ENCODE results near the gene DENND4A.

DENND4A gene

GRCh38 chr15:65796610-65797078 lies 4.6 kb upstream of the DENND4A start (continued):
- TF ChIP-seq ZNF366 (tag by site-specific recombination; conservative IDR thresholded peaks at IDR 0.05): peak; percentile 57; the same call in 1 of the 2 replicates
- TF ChIP-seq ZNF660 (tag by site-specific recombination; IDR thresholded peaks at IDR 0.05): peak; percentile 86
- peak; percentile 40; the same call in 1 of the 2 replicates for TF ChIP-seq GFI1B (tag by site-specific recombination; IDR thresholded peaks at IDR 0.05)
- TF ChIP-seq ZBTB48 (tag by site-specific recombination; IDR thresholded peaks at IDR 0.05): no peak
- no peak for TF ChIP-seq ZBTB7A (tag by site-specific recombination; IDR thresholded peaks at IDR 0.05; ENCODE audit: low read depth)
- TF ChIP-seq FEZF1 (tag by site-specific recombination; IDR thresholded peaks at IDR 0.05): peak; percentile 70
- TF ChIP-seq ZNF600 (tag by site-specific recombination; IDR thresholded peaks at IDR 0.05): peak; percentile 71
- TF ChIP-seq TSHZ1 (tag by site-specific recombination; IDR thresholded peaks at IDR 0.05; ENCODE audit: borderline replicate concordance): no peak

- H3K4me1 ChIP-seq (ENCODE audit: control insufficient read depth, insufficient read depth, low read length): 0 out of 2 replicates have a peak, but pooled peaks cover 5% of the 10 kb centered on the region
- TF ChIP-seq ZNF580 (tag by site-specific recombination; IDR thresholded peaks at IDR 0.05) (no peak), ZNF600 (tag by site-specific recombination; IDR thresholded peaks at IDR 0.05) (0 out of 2 replicates have a peak, but pooled peaks have one; percentile 52)
- TF ChIP-seq, protein P1, sequence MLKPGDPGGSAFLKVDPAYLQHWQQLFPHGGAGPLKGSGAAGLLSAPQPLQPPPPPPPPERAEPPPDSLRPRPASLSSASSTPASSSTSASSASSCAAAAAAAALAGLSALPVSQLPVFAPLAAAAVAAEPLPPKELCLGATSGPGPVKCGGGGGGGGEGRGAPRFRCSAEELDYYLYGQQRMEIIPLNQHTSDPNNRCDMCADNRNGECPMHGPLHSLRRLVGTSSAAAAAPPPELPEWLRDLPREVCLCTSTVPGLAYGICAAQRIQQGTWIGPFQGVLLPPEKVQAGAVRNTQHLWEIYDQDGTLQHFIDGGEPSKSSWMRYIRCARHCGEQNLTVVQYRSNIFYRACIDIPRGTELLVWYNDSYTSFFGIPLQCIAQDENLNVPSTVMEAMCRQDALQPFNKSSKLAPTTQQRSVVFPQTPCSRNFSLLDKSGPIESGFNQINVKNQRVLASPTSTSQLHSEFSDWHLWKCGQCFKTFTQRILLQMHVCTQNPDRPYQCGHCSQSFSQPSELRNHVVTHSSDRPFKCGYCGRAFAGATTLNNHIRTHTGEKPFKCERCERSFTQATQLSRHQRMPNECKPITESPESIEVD (tag by site-specific recombination; IDR thresholded peaks at IDR 0.05): no peak
Observed at GRCh38 chr15:65795663-65796216, 3.6 kb upstream of the DENND4A start.

DNA sequence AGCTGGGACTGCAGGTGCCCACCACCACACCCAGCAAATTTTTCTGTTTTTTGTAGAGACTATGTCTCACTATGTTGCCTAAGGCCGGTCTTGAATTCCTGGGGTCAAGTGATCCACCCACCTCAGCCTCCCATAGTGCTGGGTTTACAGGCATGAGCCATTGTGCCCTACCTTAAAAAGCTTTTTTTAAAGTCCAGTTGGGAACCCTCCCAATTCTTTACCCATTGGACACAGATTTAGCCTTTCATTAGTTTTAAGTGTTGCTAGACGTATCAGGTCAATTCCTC lies 1.7 kb upstream of the DENND4A start:
- POLR2A ChIA-PET: interaction anchor here (0.6 to 1.3 kb wide), 2 partner anchors 13 to 15 kb away, joined by 7 to 9 read pairs; no protein-coding TSS in a partner anchor
- Histone ChIP-seq H3K36me3 (ENCODE audit: control insufficient read depth in 2 of 2, insufficient read depth in 1 of 2, low read length in 2 of 2) (no peaks in the 10 kb centered on the region), H3K9me3 (ENCODE audit: control insufficient read depth, insufficient read depth, low read depth, low read length) (no peaks in the 10 kb centered on the region), H3K27ac (ENCODE audit: extremely low read depth, low read depth, low read length) (no peak overlapping the region), H3K4me1 (ENCODE audit: control insufficient read depth, insufficient read depth, low read length) (peaks cover 11% of the 10 kb centered on the region), H3K4me3 (ENCODE audit: low read depth, low read length) (no peak overlapping the region)
- TF ChIP-seq ZNF394 (tag by site-specific recombination; IDR thresholded peaks at IDR 0.05; ENCODE audit: borderline replicate concordance): peak; percentile 64; the same call in 1 of the 2 replicates
- TF ChIP-seq ZFP41 (tag by site-specific recombination; IDR thresholded peaks at IDR 0.05; ENCODE audit: borderline replicate concordance): no peak
- no peak for TF ChIP-seq GLIS1 (tag by site-specific recombination; IDR thresholded peaks at IDR 0.05)
- peak; percentile 31; the same call in 1 of the 2 replicates for TF ChIP-seq ZFHX2 (tag by site-specific recombination; conservative IDR thresholded peaks at IDR 0.05)
- TF ChIP-seq EGR2 (tag by site-specific recombination; IDR thresholded peaks at IDR 0.05; ENCODE audit: low read depth): 0 out of 2 replicates have a peak, but pooled peaks have one; percentile 22
- no peak for TF ChIP-seq FEZF1 (tag by site-specific recombination; IDR thresholded peaks at IDR 0.05)
- no peak for TF ChIP-seq ZNF157 (tag by site-specific recombination; IDR thresholded peaks at IDR 0.05)
- no peak for TF ChIP-seq ZNF792 (tag by site-specific recombination; IDR thresholded peaks at IDR 0.05)
- TF ChIP-seq KLF7 (tag by site-specific recombination; IDR thresholded peaks at IDR 0.05; ENCODE audit: borderline replicate concordance): no peak
- TF ChIP-seq ZNF2 (tag by site-specific recombination; IDR thresholded peaks at IDR 0.05): no peak
- no peak for TF ChIP-seq TSHZ1 (tag by site-specific recombination; IDR thresholded peaks at IDR 0.05; ENCODE audit: borderline replicate concordance)
- TF ChIP-seq ZNF223 (tag by site-specific recombination; IDR thresholded peaks at IDR 0.05): no peak
- no peak for TF ChIP-seq ZFP69B (tag by site-specific recombination; IDR thresholded peaks at IDR 0.05)
- TF ChIP-seq RBAK (tag by site-specific recombination; IDR thresholded peaks at IDR 0.05): no peak
- TF ChIP-seq ZNF664 (tag by site-specific recombination; IDR thresholded peaks at IDR 0.05): no peak
- TF ChIP-seq ZNF169 (tag by site-specific recombination; IDR thresholded peaks at IDR 0.05): no peak
- CTCF ChIA-PET: no interaction called here

More at GRCh38 chr15:65795663-65796216, 3.6 kb upstream of the DENND4A start:
- no peaks in the 10 kb centered on the region for H3K36me3 ChIP-seq (ENCODE audit: control insufficient read depth in 2 of 2, insufficient read depth in 1 of 2, low read length in 2 of 2)
- H3K4me3 ChIP-seq (ENCODE audit: low read depth, low read length): no peak overlapping the region
- ChIA-PET POLR2A (no interaction called here), CTCF (interaction anchor here (1.4 kb wide), 1 partner anchor 29 kb away, joined by 3 read pairs; no protein-coding TSS in a partner anchor)
- no peak overlapping the region for H3K27ac ChIP-seq (ENCODE audit: extremely low read depth, low read depth, low read length)
- no peaks in the 10 kb centered on the region for H3K9me3 ChIP-seq (ENCODE audit: control insufficient read depth, insufficient read depth, low read depth, low read length)

Measured in HEK293 (cell line).